NK-92 (cell line): ENCODE data around the gene RBM22.
"Not testable (repeated sequence)": the region's sequence is repeated elsewhere in the genome, so short reads cannot be mapped to it uniquely, and the experiment has no call there.

Experiments used
- DNase-seq: peaks from one replicate; lab custom pipeline; 2025; ENCODE audit not compliant: unreplicated experiment; lab: John Stamatoyannopoulos, UW

Gene RBM22

GRCh38 chr5:150700594-150701377 lies at the start of gene RBM22:
TSS of gene RBM22 (minus strand) at chr5:150701062. CDS start at chr5:150700985, 77 bp downstream.
- DNase-seq, result peak; percentile 30

GRCh38 chr5:150750469-150750868 lies 49.6 kb upstream of the RBM22 start:
- DNase-seq, result no peak

GRCh38 chr5:150743142-150743488 lies 42.3 kb upstream of the RBM22 start:
- not testable (repeated sequence) for DNase-seq

- not testable (repeated sequence) for DNase-seq
Measured at GRCh38 chr5:150742455-150743141, 41.7 kb upstream of the RBM22 start.

- DNase-seq, result no peak
Measured at GRCh38 chr5:150740992-150741391, 40.1 kb upstream of the RBM22 start.

- no peak for DNase-seq
Measured at GRCh38 chr5:150738862-150739261, 38.0 kb upstream of the RBM22 start.

- DNase-seq, result no peak
Measured at GRCh38 chr5:150734579-150735384, 33.9 kb upstream of the RBM22 start.

- DNase-seq, result no peak
Measured at GRCh38 chr5:150731669-150732242, 30.9 kb upstream of the RBM22 start.

GRCh38 chr5:150729859-150730258 lies 29.0 kb upstream of the RBM22 start:
- no peak for DNase-seq

- no peak for DNase-seq
Measured at GRCh38 chr5:150723845-150724244, 23.0 kb upstream of the RBM22 start.

- no peak for DNase-seq
Measured at GRCh38 chr5:150710165-150710564, 9.3 kb upstream of the RBM22 start.

- DNase-seq, result no peak
Measured at GRCh38 chr5:150706776-150707390, 6.0 kb upstream of the RBM22 start.

GRCh38 chr5:150703762-150704161 lies 2.9 kb upstream of the RBM22 start:
- DNase-seq, result no peak

- no peak for DNase-seq
Measured at GRCh38 chr5:150700246-150700593, 642 bp downstream of the RBM22 start.

GRCh38 chr5:150694612-150695011 lies 6.2 kb downstream of the RBM22 start:
- DNase-seq, result no peak

- DNase-seq, result no peak
Measured at GRCh38 chr5:150692276-150692675, 8.6 kb downstream of the RBM22 start.

- no peak for DNase-seq
Measured at GRCh38 chr5:150690760-150691159, 10.1 kb downstream of the RBM22 start.

GRCh38 chr5:150689120-150689519 lies 11.7 kb downstream of the RBM22 start:
- no peak for DNase-seq

- DNase-seq, result no peak
Measured at GRCh38 chr5:150676578-150676977, 24.3 kb downstream of the RBM22 start.

GRCh38 chr5:150675069-150675468 lies 25.8 kb downstream of the RBM22 start:
- DNase-seq, result no peak

GRCh38 chr5:150674341-150674821 lies 26.5 kb downstream of the RBM22 start:
- DNase-seq, result no peak
